22Rv1 (cell line): Measurements from ENCODE around the gene DESI2.

Source experiments
- ZFX ChIP-seq: fragments of 450-650 bp; IDR thresholded peaks from 2 replicates; pipeline ENCODE4 v1.6.1; 2017; ENCODE audit warnings: antibody characterized with exemption, borderline replicate concordance
- TF ChIP-seq, protein P1 (sequence below): fragments of 450-650 bp; IDR thresholded peaks from 2 replicates; pipeline ENCODE4 v1.5.1; 2017; ENCODE audit warnings: mild to moderate bottlenecking

DNA sequence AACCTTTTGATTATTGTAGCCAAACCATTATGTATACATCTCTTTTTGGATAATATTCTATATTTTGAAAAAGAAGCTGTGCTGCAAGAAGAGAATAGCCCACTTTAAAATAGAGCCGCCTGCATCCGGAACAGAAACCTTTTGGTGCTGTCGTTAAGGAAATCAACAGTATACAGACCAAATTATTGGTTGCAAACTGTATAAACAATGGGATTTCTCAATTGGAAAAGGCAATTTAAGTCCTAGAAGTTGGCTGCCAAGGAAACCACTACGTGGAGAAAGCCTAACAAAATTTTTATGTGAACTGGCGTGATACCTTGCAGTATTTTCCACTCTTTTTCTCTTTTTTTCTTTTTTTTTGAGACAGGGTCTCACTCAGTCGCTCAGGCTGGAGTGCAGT, 25.8 kb downstream of the DESI2 start:
- TF ChIP-seq, protein P1, sequence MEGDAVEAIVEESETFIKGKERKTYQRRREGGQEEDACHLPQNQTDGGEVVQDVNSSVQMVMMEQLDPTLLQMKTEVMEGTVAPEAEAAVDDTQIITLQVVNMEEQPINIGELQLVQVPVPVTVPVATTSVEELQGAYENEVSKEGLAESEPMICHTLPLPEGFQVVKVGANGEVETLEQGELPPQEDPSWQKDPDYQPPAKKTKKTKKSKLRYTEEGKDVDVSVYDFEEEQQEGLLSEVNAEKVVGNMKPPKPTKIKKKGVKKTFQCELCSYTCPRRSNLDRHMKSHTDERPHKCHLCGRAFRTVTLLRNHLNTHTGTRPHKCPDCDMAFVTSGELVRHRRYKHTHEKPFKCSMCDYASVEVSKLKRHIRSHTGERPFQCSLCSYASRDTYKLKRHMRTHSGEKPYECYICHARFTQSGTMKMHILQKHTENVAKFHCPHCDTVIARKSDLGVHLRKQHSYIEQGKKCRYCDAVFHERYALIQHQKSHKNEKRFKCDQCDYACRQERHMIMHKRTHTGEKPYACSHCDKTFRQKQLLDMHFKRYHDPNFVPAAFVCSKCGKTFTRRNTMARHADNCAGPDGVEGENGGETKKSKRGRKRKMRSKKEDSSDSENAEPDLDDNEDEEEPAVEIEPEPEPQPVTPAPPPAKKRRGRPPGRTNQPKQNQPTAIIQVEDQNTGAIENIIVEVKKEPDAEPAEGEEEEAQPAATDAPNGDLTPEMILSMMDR, result no peak
- no peak for TF ChIP-seq ZFX
